Measurements from ENCODE around the gene PILRA. TPM values are rescaled to one million over a fixed set of nuclear protein-coding genes. Genes with fewer than 3 reads are reported as not detected.
A peak's percentile ranks its signal among the peaks of the same experiment; 100 is the strongest.

The PILRA gene
- total and polyA plus RNA-seq, 10 of the 15 experiments (the other 5 are each of a cell fraction or from before 2014, with no cell fraction given): 6.6 to 43.3 (median 11.5) TPM

GRCh38 chr7:100366411-100367250, 6.7 kb upstream of the PILRA start (continued):
- TF ChIP-seq BHLHE40 (IDR thresholded peaks at IDR 0.05; ENCODE audit: borderline replicate concordance in 1 of 2, low read depth in 2 of 2, low read length in 1 of 2) (peak in 1 of 2 experiments; percentile 83; a peak in 2 of 4 replicates), RCOR1 (conservative IDR thresholded peaks at IDR 0.05; ENCODE audit: low read depth, low read length) (no peak), MAX (IDR thresholded peaks at IDR 0.05; ENCODE audit: low read depth, low read length) (0 out of 2 replicates have a peak, but pooled peaks have one; percentile 23), IKZF2 (IDR thresholded peaks at IDR 0.05) (peak; percentile 53 to 58; a peak in 3 of 4 replicates), SMAD1 (IDR thresholded peaks at IDR 0.05; ENCODE audit: low read depth, partially characterized antibody) (peak; percentile 26), NFYA (IDR thresholded peaks at IDR 0.05; ENCODE audit: borderline replicate concordance, low read depth, low read length) (no peak), GABPA (IDR thresholded peaks at IDR 0.05; ENCODE audit: low read depth) (no peak), BACH1 (IDR thresholded peaks at IDR 0.05; ENCODE audit: borderline replicate concordance) (peak; percentile 57; the same call in 1 of the 2 replicates), CHD1 (IDR thresholded peaks at IDR 0.05; ENCODE audit: low read depth, low read length) (no peak), BCL11A (IDR thresholded peaks at IDR 0.05; ENCODE audit: low read depth, low read length) (no peak), RAD21 (IDR thresholded peaks at IDR 0.05; ENCODE audit: insufficient read depth, low read depth, low read length) (no peak), MYC (IDR thresholded peaks at IDR 0.05; ENCODE audit: insufficient read depth, insufficient read length, insufficient replicate concordance, low read length, severe bottlenecking) (no peak)
- TF ChIP-seq, protein P1, sequence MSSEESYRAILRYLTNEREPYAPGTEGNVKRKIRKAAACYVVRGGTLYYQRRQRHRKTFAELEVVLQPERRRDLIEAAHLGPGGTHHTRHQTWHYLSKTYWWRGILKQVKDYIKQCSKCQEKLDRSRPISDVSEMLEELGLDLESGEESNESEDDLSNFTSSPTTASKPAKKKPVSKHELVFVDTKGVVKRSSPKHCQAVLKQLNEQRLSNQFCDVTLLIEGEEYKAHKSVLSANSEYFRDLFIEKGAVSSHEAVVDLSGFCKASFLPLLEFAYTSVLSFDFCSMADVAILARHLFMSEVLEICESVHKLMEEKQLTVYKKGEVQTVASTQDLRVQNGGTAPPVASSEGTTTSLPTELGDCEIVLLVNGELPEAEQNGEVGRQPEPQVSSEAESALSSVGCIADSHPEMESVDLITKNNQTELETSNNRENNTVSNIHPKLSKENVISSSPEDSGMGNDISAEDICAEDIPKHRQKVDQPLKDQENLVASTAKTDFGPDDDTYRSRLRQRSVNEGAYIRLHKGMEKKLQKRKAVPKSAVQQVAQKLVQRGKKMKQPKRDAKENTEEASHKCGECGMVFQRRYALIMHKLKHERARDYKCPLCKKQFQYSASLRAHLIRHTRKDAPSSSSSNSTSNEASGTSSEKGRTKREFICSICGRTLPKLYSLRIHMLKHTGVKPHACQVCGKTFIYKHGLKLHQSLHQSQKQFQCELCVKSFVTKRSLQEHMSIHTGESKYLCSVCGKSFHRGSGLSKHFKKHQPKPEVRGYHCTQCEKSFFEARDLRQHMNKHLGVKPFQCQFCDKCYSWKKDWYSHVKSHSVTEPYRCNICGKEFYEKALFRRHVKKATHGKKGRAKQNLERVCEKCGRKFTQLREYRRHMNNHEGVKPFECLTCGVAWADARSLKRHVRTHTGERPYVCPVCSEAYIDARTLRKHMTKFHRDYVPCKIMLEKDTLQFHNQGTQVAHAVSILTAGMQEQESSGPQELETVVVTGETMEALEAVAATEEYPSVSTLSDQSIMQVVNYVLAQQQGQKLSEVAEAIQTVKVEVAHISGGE (CRISPR knock-in tag; IDR thresholded peaks at IDR 0.05): no peak
- TF ChIP-seq, protein P2, sequence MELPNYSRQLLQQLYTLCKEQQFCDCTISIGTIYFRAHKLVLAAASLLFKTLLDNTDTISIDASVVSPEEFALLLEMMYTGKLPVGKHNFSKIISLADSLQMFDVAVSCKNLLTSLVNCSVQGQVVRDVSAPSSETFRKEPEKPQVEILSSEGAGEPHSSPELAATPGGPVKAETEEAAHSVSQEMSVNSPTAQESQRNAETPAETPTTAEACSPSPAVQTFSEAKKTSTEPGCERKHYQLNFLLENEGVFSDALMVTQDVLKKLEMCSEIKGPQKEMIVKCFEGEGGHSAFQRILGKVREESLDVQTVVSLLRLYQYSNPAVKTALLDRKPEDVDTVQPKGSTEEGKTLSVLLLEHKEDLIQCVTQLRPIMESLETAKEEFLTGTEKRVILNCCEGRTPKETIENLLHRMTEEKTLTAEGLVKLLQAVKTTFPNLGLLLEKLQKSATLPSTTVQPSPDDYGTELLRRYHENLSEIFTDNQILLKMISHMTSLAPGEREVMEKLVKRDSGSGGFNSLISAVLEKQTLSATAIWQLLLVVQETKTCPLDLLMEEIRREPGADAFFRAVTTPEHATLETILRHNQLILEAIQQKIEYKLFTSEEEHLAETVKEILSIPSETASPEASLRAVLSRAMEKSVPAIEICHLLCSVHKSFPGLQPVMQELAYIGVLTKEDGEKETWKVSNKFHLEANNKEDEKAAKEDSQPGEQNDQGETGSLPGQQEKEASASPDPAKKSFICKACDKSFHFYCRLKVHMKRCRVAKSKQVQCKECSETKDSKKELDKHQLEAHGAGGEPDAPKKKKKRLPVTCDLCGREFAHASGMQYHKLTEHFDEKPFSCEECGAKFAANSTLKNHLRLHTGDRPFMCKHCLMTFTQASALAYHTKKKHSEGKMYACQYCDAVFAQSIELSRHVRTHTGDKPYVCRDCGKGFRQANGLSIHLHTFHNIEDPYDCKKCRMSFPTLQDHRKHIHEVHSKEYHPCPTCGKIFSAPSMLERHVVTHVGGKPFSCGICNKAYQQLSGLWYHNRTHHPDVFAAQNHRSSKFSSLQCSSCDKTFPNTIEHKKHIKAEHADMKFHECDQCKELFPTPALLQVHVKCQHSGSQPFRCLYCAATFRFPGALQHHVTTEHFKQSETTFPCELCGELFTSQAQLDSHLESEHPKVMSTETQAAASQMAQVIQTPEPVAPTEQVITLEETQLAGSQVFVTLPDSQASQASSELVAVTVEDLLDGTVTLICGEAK (IDR thresholded peaks at IDR 0.05; ENCODE audit: borderline replicate concordance): no peak
- TF ChIP-seq, protein P3, sequence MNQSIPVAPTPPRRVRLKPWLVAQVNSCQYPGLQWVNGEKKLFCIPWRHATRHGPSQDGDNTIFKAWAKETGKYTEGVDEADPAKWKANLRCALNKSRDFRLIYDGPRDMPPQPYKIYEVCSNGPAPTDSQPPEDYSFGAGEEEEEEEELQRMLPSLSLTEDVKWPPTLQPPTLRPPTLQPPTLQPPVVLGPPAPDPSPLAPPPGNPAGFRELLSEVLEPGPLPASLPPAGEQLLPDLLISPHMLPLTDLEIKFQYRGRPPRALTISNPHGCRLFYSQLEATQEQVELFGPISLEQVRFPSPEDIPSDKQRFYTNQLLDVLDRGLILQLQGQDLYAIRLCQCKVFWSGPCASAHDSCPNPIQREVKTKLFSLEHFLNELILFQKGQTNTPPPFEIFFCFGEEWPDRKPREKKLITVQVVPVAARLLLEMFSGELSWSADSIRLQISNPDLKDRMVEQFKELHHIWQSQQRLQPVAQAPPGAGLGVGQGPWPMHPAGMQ (IDR thresholded peaks at IDR 0.05; ENCODE audit: borderline replicate concordance): no peak
- TF ChIP-seq, protein P4, sequence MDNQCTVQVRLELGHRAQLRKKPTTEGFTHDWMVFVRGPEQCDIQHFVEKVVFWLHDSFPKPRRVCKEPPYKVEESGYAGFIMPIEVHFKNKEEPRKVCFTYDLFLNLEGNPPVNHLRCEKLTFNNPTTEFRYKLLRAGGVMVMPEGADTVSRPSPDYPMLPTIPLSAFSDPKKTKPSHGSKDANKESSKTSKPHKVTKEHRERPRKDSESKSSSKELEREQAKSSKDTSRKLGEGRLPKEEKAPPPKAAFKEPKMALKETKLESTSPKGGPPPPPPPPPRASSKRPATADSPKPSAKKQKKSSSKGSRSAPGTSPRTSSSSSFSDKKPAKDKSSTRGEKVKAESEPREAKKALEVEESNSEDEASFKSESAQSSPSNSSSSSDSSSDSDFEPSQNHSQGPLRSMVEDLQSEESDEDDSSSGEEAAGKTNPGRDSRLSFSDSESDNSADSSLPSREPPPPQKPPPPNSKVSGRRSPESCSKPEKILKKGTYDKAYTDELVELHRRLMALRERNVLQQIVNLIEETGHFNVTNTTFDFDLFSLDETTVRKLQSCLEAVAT (IDR thresholded peaks at IDR 0.05): peak; percentile 87
